DND-41 (cell line): Measurements from ENCODE around the gene MLIP.

ENCODE experiments used
- EZH2 ChIP-seq: IDR thresholded peaks from 3 replicates; pipeline ENCODE4 v1.6.1; 2012; ENCODE audit warnings: borderline replicate concordance, low read depth, mild to moderate bottlenecking, moderate library complexity, low read length, inconsistent platforms; ENCODE audit not compliant: severe bottlenecking
- TF ChIP-seq, protein P1 (sequence below): IDR thresholded peaks from 2 replicates; pipeline ENCODE4 v1.5.1; 2012; ENCODE audit warnings: borderline replicate concordance, low read length, moderate library complexity, mild to moderate bottlenecking; ENCODE audit not compliant: poor library complexity, severe bottlenecking; ENCODE audit errors: extremely low read depth

DNA sequence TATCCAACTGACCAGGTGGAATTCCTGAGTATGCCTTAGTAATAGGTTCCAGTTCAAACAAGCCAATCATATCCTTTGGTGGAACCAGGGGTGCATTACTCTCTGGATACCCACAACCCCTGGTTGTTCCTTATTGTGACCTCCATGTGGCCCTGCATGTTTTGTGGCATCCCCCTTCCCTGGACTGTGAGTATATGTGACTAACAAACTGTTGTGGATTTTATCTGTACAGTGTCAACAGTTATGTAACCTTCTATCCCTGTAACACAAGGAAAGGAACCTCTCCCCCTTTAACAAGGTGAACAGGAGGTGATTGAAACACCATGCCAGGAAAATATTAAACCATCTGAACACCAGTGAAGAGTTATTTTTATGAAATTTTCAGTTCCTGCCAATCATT lies 46.2 kb downstream of the MLIP start:
- TF ChIP-seq, protein P1, sequence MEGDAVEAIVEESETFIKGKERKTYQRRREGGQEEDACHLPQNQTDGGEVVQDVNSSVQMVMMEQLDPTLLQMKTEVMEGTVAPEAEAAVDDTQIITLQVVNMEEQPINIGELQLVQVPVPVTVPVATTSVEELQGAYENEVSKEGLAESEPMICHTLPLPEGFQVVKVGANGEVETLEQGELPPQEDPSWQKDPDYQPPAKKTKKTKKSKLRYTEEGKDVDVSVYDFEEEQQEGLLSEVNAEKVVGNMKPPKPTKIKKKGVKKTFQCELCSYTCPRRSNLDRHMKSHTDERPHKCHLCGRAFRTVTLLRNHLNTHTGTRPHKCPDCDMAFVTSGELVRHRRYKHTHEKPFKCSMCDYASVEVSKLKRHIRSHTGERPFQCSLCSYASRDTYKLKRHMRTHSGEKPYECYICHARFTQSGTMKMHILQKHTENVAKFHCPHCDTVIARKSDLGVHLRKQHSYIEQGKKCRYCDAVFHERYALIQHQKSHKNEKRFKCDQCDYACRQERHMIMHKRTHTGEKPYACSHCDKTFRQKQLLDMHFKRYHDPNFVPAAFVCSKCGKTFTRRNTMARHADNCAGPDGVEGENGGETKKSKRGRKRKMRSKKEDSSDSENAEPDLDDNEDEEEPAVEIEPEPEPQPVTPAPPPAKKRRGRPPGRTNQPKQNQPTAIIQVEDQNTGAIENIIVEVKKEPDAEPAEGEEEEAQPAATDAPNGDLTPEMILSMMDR = no peak
- no peak for TF ChIP-seq EZH2
